ENCODE measurements around the gene MARCHF7. TPM values are rescaled to one million over a fixed set of nuclear protein-coding genes. Genes with fewer than 3 reads are reported as not detected.

Gene MARCHF7
- polyA plus RNA-seq, 1 donor: 103 TPM

Other genes with a start within 250 kb of the MARCHF7 start
- gene BAZ2B, start 96.0 kb upstream of the MARCHF7 start, polyA plus RNA-seq (ENCODE audit: insufficient read length): 37.2 TPM
- gene CD302, start 85.7 kb downstream of the MARCHF7 start, polyA plus RNA-seq (ENCODE audit: insufficient read length): 13.0 TPM
- 0.81 TPM for gene LY75, start 192.2 kb downstream of the MARCHF7 start, polyA plus RNA-seq (ENCODE audit: insufficient read length)

Measured in hindlimb muscle (tissue), 1 donor.